Breast epithelium (tissue), 3 donors: ENCODE data around the gene TMEM26.

Source experiments
- CTCF ChIP-seq, 3 donors: fragments of 450-650 bp; IDR thresholded peaks; one replicate each; pipeline ENCODE4 v1.5.1; 2016 to 2017; ENCODE audit warnings: antibody characterized with exemption in 3 of 3, mild to moderate bottlenecking in 3 of 3, moderate library complexity in 3 of 3
- POLR2A ChIP-seq: fragments of 450-650 bp; IDR thresholded peaks from one replicate; pipeline ENCODE4 v1.6.1; 2016; ENCODE audit warnings: antibody characterized with exemption, mild to moderate bottlenecking, moderate library complexity
- POLR2AphosphoS5 ChIP-seq, 3 donors: sonication (generic); formaldehyde crosslinking; IDR thresholded peaks; one replicate each; pipeline ENCODE4 v1.6.1; 2017; ENCODE audit warnings: antibody characterized with exemption in 3 of 3

DNA sequence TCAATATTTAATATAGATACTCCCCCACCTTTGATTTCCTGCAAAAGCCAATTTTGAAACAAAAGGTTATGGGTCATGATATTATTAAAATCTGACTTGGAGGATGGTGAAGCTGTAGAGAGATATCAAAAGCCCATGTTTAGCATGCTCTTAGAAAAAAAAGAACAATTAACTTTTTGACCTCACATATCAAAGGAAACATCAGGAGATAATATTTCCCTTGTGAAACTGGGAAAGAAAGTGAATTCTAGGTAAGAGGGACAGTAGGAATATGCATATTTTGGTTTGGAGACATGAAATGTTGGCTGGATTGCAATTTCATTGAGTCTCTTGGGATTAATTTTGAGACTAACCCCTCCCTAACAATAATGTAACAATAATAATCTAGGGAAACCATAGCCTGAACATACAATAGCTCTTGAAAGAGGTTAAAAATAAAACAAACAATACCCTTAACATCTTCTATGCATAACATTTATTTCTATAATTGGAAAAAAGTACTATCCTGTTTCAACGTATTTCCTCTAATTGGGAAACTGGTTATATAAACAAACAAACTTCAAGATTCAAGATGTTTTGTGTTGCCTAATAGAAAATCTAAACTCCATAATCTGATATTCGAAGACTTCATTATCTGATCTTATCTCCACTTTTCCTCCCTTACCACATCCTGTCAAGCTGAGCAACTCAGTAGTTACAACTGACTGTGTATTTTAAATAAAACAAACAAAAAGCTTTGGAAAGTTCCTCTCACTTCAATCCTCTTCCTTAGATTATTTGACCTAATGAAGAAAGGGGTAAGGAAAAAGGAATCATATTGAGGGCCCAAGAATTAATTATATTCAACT lies 14.8 kb downstream of the TMEM26 start:
- TF ChIP-seq CTCF (IDR thresholded peaks at IDR 0.05) (no peak), POLR2A (no peak), POLR2AphosphoS5 (IDR thresholded peaks at IDR 0.05) (no peak)
